GM04503 (cell line): ENCODE data around the gene OPCML.

Experiments
- DNase-seq: peaks from one replicate; pipeline ENCODE4 v3.0.0-alpha.2; 2012; ENCODE audit warnings: low read depth

The OPCML gene

DNA sequence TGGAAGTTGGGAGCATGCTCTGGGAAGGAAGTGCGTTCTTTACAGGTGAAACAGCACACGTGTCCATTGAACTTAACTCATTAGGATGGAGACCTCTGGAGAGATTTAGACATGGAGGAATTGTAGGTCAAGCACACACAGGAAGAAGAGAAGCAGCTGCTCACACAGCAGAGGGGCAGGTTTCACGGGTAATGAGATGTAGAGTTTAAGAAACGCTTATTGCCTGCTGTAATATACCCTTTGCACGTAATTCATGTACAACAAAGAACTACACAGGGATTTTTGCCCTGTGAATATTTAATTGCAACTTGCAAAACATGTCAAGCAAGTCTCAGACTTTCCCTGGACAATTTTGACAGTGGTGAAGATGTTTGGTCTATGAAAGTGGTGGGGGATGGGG is 508.0 kb downstream of the OPCML start:
- no peak for DNase-seq

DNA sequence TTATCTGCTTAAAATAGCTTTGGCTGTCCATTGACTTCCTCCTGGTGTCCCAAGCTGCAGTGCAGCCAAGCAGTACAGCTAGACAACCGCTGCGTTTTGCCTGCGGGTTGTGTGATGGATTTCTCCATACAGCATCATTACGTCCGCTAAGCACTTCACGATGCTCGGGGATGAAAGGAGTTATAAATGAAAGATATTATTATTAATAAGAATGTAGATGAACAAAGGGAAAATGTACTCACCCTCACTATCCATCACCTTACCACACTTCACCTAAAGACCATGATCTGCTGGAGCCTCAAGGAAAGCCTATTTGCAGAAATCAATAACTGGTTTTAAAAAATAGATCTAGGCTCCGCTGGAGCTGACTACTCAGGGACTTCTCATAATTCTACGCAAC is 509.1 kb downstream of the OPCML start:
- no peak for DNase-seq

GRCh38 chr11:133021553-133021952 is 510.7 kb downstream of the OPCML start:
- no peak for DNase-seq

- DNase-seq = no peak
Measured at GRCh38 chr11:133020372-133020714, 512.0 kb downstream of the OPCML start.

DNA sequence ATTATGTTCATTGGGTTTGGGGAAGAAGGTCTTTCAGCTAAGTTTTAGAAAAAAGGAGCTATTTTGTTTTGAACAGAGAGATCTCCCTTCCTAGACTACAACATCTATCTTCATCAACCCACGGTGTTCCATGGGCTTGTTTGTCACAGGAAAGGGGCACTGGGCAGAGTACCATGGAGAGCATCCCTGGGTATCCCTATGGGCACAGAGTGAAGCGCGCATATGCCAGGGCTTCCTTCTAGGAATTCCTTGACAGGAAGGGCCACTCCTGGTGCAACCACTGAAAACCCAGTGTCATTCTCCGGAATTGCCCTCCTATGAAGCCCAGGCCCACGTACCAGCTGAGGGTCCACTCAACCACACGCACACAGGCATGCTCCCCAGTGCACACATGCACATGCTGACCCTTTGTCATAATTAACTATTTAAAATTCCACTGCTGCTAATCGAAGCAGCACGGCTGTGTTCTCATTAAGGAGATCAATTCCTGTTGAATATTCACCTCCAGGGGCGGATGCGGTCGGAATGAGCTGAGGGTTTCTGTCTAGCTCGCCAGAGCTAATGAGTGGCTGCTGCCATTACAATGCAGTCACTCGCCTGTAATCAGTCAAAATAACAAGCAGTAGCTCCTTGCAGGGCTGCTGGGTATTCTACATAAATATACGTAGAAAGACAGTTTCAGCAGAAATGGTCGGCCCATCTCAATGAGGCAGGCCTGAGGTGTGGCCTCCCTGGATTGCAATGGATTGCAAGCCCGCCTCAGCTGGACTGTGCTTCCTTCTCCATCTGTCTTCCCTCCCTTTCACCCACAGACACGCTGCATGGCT is 512.5 kb downstream of the OPCML start:
- DNase-seq = no peak

GRCh38 chr11:133015457-133015856 is 516.8 kb downstream of the OPCML start:
- DNase-seq = no peak

GRCh38 chr11:133014337-133014736 is 518.0 kb downstream of the OPCML start:
- DNase-seq = no peak

GRCh38 chr11:133012803-133013202 is 519.5 kb downstream of the OPCML start:
- DNase-seq = no peak

- no peak for DNase-seq
Measured at GRCh38 chr11:133011604-133012003, 520.7 kb downstream of the OPCML start.

- no peak for DNase-seq
Measured at GRCh38 chr11:133007027-133007584, 525.2 kb downstream of the OPCML start.

GRCh38 chr11:133004369-133004768 is 527.9 kb downstream of the OPCML start:
- no peak for DNase-seq

DNA sequence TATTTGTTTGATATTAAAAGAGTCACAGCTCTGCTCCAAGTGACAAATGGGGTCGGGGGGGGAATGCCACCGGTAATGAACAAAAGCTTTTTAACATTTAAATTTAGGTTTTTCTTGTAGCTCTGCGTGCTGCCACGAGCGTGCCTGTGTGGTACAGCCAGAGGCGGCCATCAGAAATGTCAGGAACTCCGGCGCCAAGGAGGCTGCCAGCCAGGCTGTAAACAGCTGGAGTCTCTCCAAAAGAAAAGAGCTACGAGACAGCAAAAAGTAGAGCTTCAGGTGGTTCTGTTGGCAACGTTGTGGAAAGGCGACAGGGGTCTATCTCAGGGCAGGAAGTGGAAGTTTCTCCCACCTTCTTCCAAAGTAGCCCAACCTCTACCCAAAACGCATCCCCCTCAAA is 532.8 kb downstream of the OPCML start:
- DNase-seq = no peak

DNA sequence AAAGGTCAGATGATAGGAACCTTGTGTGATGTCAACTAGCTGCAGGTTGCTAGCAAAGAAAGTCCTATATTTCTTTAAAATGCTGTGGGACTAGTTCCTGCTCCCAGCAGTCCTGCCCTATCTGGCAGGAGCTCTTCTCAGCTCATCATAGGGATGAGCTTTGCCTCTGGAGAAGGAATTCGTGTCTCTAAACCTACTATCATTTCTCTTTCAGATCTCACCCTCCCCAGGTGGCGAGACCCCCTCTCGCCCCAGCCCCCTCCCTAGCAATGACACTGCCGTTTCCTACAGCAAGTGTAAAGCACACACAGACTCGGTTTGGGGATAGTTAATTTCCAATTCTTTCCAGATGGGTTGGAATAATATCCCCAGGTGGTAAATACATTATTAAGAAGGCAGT is 533.3 kb downstream of the OPCML start:
- DNase-seq = no peak

DNA sequence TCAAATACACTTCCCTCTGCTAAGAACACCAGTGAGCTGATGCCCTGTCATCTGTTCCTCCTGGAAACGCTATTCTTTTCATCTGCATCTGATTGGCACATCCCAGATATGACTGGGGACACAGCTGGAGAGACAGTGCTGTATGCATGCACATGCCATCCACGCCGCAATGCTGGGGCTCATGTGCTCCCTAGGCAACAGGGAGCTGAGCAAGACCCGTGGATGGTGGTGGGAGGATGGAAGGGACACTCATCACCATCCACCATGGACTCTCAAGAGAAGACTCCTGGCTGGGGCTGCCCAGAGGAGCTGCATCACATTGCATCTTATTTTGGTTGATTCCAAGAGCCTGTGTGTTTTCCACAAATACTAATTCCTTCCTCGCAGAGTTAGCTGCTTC is 534.9 kb downstream of the OPCML start:
- no peak for DNase-seq

DNA sequence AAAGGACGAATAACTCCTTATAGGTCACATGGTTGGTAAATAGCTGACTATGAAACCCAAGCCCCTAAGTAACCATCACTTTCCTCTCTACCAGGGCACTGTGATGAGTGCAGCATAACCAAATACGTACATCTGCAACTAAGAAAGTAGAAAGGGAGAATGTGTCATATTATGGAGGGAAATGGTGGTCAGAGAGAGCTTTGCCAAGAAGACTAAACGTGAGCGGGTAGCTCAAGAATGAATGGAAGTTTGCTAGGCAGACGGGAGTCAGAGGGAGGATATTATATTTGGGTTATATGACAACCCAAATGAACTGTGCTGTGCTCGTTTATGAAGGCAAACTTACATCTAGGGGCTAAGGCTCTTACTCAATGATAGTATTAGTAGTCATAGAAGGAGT is 537.3 kb downstream of the OPCML start:
- DNase-seq = no peak

- no peak for DNase-seq
Measured at GRCh38 chr11:132993991-132994502, 538.3 kb downstream of the OPCML start.

DNA sequence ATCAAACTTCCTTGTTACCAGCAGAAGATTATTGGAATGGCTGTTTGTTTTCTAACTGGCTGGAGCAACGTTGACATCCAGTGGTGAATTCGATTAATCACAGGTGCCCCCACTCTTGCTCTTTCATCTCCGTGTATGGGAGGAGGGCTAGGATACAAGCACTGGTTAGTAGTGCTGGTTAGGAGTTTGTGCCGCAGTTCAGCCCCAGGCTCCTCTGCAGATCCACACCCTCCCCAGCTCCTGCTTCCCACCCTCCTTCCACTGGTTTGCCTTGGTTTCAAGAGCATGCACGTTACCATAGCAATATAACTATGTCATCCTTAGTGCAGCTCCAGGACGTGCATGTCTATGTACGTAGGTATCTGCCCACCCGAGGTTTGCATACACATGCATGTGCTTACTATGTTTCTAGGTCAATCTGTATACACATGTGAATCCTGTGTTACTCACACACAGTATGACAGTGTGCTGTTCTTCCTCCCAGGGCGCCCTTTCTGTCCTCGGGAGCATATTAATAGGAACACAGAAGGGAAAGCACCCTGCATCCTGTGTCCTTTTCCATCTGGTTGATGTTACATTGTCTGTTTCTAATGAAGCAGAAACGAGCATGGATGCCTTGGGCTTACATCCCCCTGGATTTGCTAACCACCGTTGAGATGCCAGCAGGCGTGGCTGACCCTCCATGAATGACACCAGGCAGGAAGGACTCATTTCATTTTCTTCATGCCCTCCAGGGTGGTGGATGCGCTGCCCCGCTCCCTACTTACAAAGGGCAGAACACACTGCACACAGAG is 539.3 kb downstream of the OPCML start:
- no peak for DNase-seq

DNA sequence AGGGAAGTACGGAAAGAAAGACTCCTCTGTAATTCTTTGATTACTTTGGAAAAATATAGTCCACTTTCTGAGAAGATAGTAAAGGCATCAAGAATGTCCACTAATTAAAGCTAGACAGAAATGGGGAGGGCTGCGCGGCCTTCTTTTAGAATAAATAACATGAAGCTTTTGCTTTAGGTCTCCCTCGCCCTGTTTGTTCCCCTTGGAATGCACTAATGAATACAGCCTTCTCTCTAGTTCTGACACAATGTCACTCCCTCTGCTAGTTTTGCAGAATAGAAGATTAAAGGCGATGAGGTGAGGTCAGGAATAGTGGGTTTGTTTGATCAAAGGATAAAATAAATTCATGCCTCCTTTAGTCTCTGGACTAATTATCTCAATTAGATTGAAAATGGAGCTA is 543.9 kb downstream of the OPCML start:
- no peak for DNase-seq

- DNase-seq = peak; percentile 64
Measured at GRCh38 chr11:132987936-132988335, 544.4 kb downstream of the OPCML start.

GRCh38 chr11:132983641-132983978 is 548.7 kb downstream of the OPCML start:
- DNase-seq = no peak

DNA sequence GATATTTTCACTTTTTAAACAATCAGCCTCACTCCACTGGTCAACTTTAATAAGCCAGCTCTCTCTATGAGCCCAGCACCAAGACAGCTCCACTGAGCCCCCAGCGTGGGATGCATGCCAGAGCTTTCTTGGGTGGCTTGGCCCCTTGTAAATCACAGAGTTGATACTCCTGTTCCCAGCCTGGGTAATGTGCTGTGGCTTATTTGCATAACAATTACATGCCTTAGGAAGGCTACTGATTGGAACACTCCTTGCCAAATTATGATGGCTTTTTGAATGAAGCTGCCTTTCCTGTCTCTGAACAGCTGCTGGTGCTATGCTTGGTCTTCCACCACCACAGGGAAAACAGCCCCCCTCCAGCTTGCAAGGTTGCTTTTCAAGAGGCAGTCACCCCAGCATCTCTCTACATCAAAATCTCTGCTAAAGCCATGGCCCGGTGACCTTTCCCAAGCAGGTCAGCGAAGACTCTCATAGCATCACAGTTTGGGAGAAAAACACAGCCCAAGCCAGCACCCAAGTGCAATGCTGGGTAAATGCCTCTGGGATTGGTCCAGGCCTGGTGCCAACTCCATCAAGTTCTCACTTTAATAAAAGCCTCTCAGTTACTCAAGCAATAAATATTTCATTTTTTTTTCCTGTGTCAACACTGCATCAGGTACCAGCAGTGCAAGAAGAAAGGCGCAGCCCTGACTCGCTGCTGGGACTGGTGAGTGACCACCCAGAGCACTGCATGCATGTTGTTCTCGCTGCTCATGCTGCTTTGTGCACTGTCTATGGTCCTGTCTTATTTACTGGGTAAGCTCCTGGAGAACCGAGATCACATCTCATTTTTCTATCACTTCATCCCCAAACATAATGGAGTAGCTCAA is 549.3 kb downstream of the OPCML start:
- DNase-seq = no peak
